GM18951 (cell line): ENCODE results near the gene MIS18A.

Experiments
- POLR2A ChIP-seq: IDR thresholded peaks from 4 replicates; pipeline ENCODE4 v1.6.1; 2011; ENCODE audit warnings: mild to moderate bottlenecking; ENCODE audit not compliant: insufficient read length, insufficient read depth; ENCODE audit errors: extremely low read depth
- in situ Hi-C: fragments of 300-500 bp; cut with MboI; formaldehyde crosslinking; loops from one replicate; pipeline ENCODE4 v1.12.0; 2022; ENCODE audit warnings: low sequenced_read_pairs, mixed read lengths, inconsistent platforms; ENCODE audit not compliant: unreplicated experiment

Gene MIS18A, protein sequence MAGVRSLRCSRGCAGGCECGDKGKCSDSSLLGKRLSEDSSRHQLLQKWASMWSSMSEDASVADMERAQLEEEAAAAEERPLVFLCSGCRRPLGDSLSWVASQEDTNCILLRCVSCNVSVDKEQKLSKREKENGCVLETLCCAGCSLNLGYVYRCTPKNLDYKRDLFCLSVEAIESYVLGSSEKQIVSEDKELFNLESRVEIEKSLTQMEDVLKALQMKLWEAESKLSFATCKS

DNA sequence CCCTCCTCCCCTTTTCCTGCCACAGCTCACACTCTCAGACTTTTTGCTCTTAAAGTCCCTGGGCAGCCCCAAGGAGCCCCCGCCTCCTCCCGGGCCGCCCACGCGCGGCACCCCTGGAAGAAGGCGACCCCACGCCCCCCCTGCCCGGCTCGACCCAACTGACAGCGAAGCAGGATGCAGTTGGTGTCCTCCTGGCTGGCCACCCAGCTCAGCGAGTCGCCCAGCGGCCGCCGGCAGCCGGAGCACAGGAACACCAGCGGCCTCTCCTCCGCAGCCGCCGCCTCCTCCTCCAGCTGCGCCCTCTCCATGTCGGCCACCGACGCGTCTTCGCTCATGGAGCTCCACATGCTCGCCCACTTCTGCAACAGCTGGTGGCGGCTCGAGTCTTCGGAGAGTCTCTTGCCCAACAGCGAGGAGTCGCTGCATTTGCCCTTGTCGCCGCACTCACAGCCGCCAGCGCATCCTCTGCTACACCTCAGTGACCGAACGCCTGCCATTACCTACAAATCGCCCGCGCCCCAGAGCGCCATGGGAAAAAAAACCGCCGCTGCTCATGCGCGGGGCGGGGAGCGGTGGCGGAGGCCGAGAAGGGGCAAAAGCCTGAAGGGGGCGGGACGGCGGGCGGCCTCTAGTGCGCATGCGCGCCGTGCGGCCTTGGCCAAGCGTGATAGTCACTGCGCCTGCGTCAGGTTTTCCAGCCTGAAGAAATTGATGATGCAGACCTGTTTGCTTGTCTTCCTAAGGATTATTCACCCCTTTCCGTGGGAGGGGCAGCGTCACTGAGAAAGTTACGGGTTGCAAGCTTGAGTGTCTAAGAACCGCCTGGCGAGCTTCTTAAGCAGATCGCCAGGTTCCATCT, at the start of gene MIS18A:
MIS18A (minus strand) TSS at position 532 of the 859 bp plus-strand sequence; CDS start at position 497, 35 bp downstream.
- TF ChIP-seq POLR2A = peak; percentile 78
- in situ Hi-C loops = no loop called here

DNA sequence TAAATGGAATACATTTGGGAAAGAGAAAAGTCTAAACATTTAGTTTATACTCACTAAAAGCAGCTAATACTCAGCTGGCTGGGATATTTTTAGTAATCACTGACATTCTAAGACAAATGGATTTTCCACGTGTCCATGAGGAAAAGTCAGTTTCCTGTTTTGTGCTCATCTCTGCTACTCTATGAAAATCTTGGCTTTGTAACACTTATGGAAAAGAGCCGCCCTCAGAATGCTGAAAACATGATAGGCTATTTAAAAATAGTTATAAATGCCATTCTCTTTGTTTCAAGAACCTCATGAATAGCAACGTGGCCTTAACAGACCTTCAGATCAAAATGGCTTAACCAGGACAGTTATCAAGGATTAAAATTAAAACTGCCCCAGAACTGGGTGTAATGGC, 49.7 kb upstream of the MIS18A start:
- in situ Hi-C loops = no loop called here
- TF ChIP-seq POLR2A = no peak

DNA sequence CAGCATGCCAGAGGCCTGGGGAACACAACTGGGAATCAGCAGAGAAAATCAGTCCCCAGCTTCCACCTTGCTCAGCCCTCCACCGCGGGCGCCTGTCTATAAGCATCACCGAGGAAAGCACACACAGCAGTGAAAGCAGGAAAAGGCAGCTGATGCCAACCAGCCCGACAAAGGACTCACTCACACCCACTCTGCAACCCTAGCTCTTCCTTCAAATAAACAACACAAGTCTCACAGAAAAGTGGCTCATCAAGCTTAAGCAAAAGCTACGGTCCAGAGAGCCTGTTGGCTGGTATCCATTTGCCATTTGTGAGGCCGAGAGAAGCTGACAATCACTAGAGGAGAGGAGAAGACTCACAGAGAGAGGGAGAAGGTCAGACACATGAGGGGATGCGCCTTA, 46.9 kb upstream of the MIS18A start:
- TF ChIP-seq POLR2A = no peak
- in situ Hi-C loops = no loop called here

DNA sequence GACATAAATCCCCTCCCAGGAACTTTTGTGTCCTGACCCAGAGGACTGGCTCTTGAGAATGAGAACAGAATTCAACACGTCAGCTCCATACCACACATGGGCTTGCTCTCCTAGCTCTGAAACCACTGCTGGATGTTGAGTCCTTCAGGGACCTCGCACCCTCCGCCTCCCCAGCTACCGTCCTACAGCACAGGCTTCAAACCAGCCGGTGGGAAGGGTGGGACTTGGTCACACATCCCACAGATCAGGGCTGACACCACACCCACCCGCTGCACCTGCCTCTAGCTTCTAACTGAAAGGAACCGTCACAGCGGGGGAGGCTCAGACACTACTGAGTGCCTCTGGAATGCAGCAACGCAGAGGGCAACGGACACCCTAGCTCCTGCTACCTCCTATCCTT, 43.8 kb upstream of the MIS18A start:
- TF ChIP-seq POLR2A = no peak

DNA sequence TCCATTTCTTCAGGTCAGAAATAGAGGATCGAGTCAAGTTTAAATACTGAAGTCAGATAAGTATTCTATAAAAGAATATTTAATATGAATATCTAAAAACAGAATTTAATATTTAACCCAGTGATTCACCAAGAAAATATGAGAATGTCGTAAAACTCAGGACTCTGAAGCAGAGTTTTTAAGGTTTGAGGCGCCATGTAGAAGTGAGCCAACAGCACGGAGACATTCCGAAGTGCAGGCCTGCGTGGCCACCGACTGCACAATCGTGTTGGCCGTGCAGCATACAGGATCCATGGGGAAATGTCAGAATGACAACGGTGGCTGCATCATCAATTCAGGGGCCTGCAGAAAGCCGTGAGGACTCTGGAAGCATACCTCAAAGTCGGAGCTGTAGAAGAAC, 43.3 kb upstream of the MIS18A start:
- in situ Hi-C loops = no loop called here
- TF ChIP-seq POLR2A = no peak

More for the DNA sequence above, 43.8 kb upstream of the MIS18A start:
- in situ Hi-C loops = no loop called here

DNA sequence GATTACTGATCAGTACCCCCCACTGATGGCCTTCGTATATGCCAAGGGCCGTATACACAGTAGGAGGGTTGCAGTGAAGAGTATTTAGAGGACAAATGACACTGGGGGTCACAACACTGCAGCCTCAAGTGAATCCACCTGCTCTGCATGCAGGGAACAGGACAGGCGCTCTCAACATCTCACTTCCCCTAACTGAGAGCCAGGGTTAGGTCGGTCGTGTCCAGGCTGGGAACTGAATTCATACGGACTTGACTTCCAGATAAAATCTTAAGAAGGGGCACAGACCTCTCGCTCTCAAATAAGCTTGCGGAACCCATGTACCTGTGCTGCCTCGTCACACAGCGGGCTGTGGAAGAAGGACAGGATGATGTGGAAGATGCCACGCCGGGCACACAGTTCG, 42.6 kb upstream of the MIS18A start:
- in situ Hi-C loops = no loop called here
- TF ChIP-seq POLR2A = no peak

DNA sequence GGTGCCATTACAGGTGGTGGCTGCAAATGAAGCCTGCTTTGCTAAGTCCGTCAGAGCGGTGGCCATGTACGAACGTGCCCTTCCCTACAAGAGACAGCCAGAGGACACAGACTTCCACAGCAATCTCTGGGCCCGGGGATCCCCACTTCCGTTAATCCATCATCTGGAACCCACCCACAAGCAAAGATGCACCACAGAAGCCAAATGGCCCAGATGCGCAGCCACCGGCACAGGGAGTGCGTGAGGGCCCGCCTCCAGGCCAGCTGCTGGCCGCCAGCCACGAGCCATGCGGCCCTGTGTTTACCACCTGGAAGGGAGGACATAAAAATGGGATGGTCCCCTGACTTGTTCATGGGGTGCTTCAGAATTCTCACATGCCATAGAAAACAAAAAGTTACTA, 41.9 kb upstream of the MIS18A start:
- in situ Hi-C loops = no loop called here
- no peak for TF ChIP-seq POLR2A

DNA sequence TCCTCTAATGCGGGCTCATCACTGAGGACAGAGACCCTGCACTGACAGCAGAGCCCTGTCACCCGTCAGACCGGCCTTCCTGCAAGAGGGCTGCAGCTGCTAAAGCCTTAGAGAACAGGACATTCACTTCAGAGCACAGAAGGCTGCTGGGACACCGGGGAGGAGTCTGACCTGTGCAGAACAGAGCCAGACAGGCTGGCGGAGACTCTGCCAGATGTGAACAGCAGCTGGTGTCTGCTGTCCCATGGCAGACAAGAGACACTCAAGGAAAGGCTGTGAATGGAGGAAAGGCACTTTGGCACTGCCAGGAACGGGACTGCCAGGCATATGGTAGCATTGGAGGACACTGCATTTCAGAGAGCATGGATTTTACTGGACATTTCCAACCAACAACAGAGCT, 41.2 kb upstream of the MIS18A start:
- in situ Hi-C loops = no loop called here

DNA sequence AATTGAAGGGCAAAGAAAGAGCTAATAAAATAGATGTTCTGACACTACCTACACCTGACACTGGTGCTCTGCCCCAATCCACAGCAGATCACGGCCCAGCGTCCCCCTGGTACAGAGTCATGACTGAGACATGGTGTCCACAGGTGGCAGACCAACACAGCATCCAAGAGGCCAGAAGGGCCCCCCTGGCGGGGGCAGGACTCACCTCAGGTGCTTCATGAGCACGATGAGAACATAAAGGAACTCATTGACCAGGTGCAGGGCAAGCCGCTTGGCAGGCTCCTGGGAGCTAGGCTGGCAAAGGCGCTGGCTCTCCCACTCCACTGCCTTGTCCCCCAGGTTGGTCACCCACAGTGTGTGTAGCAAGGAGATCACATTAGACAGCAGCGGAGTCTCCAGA, 40.2 kb upstream of the MIS18A start:
- in situ Hi-C loops = no loop called here
- no peak for TF ChIP-seq POLR2A

More for the DNA sequence above, 41.2 kb upstream of the MIS18A start:
- no peak for TF ChIP-seq POLR2A

DNA sequence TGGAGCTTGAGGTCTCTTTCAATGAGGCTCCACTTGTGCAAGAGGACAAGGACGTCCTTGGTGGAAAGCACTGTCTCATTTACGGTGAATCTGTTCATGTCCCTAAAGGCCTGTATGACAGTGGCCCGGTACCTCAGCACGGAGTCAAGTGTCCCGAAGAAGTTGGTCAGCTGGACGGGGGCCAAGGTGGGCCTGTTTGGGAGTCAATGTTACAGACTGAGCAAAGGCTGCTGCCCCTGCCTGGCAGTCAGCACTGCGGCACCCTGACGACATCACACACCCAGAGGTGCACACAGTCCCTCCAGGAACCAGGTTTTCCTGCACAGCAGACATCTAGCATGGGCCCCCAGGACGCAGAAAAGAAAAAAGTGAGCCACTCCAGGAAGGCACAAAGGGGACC, 38.9 kb upstream of the MIS18A start:
- in situ Hi-C loops = no loop called here
- no peak for TF ChIP-seq POLR2A

DNA sequence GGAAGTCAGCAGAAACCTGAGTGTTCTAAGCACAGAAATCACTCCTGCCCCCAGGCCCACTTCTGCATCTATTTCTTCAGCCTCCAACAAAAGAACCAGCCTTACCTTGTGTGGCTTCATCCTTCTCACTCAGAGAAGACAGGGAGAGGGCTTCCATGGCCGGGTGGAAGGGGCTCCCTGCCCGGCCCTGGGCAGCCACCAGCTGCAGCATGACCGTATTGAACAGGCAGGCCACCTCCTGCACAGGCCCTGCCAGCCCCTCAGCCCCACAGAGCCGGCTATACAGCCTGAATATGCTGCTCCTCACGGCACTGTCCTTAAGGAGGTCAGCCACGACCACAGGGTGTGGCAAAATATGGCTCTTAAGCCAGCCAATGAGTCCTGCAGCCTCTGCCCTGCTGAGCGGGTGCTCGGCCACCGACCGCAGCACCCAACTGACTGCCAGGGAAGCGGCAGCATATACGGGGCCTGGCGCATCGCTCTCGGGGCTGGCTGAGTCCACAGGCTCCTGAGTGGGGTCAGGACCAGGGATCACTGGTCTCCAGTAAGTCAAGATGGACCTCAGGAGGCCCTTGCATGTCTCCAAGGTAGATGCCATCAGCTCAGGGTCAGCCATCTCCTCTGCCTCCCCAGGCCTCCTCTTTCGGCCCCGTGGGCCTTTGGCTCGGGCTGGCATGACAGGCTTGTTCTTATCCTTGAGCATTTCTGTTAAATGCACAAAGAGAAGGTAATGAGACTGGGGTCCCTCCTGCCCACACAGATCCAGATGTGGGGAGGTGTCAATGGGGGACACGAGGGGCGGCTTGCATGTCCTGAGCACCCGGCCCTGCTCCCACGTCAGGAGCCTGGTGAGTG, 37.7 kb upstream of the MIS18A start:
- no peak for TF ChIP-seq POLR2A
- in situ Hi-C loops = no loop called here

DNA sequence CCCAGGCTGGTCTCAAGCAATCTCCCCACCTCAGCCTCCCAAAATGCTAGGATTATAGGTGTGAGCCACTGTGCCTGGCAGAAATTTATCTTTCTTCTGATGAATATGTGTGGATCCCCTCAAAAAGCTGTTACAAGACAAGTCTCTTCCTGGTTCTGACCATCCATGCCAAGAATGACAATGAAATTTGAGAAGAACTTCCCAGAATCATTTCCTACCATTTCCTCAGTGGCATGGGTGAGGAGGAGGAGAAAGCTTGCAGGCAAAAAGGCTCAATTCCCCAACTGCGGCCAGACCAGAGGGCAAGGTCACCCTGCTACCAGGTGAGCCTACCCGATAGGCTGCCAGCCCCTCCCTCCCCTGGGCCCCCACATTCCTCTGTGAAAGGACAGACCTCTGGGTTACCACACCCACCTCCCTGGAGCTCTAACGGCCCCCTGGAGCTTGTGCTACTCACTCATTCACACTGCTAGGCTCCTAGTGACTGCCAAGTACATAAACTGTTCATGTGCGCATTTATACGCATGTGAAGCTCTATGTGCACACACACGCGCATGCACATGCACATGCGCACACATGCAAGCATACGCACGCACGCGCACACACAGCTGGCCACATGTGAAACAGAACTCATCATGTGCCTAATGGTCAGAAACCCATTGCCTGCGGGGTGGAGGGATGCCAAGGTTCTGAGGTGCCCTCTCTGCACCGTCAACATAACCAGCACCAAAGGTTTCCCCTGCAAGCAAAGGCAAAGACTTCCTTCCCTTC, 36.8 kb upstream of the MIS18A start:
- in situ Hi-C loops = no loop called here
- TF ChIP-seq POLR2A = no peak
